ENCODE measurements around the gene COLEC12. TPM values are rescaled to one million over a fixed set of nuclear protein-coding genes. Genes with fewer than 3 reads are reported as not detected.

COLEC12 gene
- total RNA-seq, 1 donor from 2014 or later, result 36.7 TPM

DNA sequence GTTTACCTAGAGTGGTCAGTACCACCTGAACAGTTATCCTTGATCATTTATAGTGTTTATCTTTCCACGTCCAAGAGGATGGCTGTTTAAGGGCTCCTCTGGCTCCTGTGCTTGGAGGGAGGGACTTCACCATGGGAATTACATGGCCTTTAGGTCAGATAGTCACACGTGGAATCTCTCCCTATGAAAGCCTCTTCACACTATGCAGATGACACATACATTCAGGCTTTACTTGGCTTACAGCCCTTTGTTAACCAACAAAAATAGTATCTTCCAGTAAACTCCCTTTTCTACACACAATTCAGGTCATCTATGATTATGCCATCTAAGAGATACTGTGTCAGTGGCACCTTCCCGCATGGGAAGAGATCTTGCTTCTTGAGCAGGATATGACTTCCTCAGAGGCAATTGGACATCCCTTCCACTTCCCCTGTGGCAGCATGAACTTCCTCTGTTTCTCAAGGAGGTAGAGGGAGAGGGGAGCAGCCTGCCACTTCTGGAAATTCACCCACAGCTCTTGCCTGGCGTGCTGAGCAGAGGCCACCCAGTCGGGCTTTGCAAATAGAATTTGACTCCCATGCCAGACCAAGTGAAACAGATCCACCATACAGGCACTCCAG, 53.5 kb downstream of the COLEC12 start:
- no peak for DNase-seq (ENCODE audit: low spot score)

DNA sequence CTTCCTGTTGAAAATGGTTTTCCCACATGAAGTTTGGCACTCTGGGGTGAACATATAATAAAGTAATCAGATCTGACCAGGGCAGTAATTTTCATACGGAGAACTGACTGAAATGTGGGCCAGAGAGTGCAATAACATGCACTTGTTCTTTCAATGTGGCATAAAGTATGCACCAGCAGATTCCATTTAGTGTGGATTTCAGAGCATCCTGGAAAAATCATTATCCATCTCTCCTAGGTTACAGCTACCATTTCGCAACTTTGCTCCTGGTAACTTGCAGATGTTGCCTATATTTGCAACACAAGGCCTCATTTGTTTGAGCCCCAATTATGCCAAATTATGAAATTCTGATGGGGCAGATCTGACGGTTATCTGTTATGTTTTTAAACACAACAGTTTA, 55.4 kb downstream of the COLEC12 start:
- no peak for DNase-seq (ENCODE audit: low spot score)

- no peak for DNase-seq (ENCODE audit: low spot score)
These were observed 61.9 kb downstream of the COLEC12 start for GRCh38 chr18:438571-438970.

DNA sequence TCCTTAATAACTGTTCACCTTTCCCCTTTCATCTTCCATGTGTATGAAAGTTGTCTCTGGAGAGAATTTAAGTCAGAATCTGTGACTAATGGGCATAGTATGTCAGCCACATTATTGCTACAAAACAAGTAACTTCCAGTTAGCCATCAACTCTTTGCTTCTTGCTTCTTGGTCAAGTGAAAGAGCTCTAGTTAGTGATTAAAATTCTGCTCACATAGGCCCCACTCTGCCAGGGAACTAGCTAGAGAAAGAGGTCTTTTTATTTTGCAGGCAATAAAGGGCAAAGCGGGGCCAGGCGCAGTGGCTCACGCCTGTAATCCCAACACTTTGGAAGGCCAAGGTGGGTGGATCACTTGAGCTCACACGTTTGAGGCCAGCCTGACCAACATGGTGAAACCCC, 64.6 kb downstream of the COLEC12 start:
- DNase-seq (ENCODE audit: low spot score), result no peak

DNA sequence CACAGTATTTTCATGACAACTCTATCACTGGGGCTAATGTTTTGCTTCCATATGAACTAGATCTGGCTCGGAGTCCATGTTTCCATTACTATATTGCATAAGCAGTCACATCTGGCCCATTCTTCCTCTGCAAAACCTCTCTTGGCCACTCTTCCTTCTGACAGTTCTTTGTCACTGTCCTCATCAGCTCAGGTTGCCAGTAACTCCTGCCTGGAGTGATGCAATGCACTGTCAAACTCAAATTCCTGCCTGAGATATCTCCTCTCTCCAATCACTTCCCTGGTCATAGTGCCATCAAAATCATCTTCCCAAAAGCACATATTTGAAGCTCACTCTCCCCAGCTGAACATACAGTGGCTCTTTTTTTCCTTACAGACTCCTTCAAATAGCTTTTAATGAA, 66.1 kb downstream of the COLEC12 start:
- no peak for DNase-seq (ENCODE audit: low spot score)

DNA sequence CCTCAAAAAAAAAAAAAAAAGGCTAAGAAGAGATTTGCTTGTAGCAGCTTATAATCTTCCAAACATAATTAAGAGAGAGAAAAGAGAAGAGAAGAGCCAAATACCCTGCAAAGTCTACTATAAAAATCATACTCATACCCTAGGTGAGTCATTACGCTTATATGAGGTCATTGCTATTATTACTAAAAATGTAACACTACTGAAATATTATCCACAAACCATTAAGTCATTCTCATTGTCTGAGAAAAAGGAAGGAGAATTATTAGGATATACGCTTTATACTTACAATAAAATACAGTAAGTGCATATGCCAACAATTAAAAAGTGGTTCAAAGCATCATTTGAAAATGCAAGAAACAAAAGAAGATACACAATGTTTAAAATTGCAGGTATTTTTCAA, 66.5 kb downstream of the COLEC12 start:
- DNase-seq (ENCODE audit: low spot score), result no peak

DNA sequence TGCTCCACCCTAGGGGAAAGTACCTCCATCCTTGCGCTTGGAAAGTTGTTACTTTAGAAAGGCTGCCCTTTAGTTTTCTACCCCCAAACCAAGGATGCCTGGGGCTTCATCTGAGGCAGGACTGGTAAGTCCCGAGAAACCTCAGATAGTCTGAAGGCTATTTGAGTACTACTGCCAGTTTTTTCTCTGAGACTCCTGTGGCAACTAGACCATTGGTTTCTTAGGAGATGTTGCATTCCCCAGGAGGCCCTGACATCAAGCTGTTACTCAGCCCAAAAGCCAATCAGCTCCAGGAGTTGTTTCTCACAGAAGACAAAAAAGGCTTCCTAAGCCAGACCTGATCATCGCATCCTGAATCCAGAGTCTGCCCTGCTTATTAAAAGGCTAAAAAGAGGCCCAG, 67.2 kb downstream of the COLEC12 start:
- no peak for DNase-seq (ENCODE audit: low spot score)

- DNase-seq (ENCODE audit: low spot score), result no peak
These were observed 67.7 kb downstream of the COLEC12 start for GRCh38 chr18:432791-433190.

DNA sequence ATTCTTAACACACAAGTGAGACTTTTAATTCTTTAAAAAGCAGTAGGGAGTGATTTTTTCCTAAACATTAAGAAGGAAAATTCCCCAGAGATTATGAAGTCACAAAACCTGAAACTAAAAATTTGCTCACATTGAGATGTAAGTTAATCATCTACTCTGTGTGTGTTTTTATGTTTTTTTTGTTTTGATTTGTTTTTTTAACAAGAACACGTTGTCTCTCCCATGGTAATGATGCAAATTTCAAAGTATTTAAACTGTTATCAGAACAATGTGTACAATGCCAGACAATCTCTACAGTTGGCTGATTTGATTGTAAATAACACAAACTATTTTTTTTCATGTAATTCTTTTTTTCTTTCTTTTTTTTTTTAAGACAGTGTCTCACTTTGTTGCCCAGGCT, 71.5 kb downstream of the COLEC12 start:
- DNase-seq (ENCODE audit: low spot score), result no peak

DNA sequence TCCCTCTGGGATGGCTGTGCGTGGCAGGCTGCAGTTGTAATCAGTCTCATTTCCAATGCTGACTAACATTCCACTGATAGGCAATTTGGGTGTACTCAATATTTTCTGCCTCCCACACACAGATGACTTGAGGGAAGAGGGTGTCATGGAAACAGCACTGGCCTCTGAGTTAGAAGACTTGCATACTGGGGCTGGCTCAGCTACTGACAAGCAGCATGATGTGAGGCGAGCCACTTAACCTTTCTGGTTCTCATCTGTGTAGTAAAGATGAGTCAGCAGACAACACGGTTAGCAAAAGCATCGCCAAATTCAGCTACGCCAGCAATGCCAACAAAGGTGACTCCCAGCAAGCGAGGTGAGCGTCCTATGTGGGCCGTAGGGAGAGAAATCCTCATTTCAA, 73.5 kb downstream of the COLEC12 start:
- DNase-seq (ENCODE audit: low spot score), result no peak

- DNase-seq (ENCODE audit: low spot score), result no peak
These were observed 75.3 kb downstream of the COLEC12 start for GRCh38 chr18:425106-425745.

GRCh38 chr18:424668-425067, 75.8 kb downstream of the COLEC12 start:
- no peak for DNase-seq (ENCODE audit: low spot score)

DNA sequence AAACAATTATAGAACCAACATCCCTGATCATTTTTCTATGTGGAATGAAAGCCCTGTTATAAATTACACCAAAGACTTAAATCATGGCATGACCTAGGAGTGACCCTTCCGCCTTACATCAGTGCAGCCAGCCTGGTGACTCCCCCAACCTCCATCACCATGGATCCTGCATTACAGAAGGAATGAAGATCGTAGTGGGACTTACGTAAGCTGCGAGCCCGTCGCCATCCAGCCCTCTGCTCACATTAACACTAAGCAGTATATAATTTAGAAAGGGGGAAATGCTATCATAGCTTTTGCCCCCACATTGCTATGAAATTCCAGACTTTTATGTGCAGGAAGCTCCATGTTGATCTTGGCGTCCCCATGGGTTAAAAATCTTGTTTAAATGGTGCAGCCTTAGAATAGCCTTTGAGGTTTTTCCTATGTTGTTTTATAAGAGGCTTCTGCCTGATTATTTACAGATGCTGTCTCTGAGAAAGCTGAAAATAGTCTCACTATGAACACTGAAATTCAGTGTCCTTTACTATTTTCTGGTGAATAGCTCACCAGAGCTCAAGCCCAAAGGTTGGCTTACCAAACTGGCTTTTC, 76.3 kb downstream of the COLEC12 start:
- DNase-seq (ENCODE audit: low spot score), result no peak

DNA sequence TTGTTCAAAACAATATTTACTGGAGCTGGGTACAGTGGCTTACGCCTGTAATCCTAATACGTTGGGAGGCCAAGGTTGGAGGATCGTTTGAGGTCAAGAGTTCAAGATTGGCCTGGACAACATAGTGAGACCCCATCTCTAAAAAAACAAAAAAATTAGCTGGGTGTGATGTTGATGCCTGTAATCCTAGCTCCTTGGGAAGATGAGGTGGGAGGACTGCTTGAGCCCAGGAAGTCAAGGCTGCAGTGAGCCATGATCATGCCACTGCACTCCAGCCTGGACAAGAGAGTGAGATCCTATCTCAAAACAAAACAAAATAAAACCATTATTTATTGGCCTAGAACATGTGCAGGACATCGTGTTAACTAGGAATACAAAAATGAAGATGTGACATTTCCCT, 77.5 kb downstream of the COLEC12 start:
- DNase-seq (ENCODE audit: low spot score), result no peak

- no peak for DNase-seq (ENCODE audit: low spot score)
These were observed 79.0 kb downstream of the COLEC12 start for GRCh38 chr18:421247-422155.

GRCh38 chr18:420661-421246, 79.7 kb downstream of the COLEC12 start:
- no peak for DNase-seq (ENCODE audit: low spot score)

DNA sequence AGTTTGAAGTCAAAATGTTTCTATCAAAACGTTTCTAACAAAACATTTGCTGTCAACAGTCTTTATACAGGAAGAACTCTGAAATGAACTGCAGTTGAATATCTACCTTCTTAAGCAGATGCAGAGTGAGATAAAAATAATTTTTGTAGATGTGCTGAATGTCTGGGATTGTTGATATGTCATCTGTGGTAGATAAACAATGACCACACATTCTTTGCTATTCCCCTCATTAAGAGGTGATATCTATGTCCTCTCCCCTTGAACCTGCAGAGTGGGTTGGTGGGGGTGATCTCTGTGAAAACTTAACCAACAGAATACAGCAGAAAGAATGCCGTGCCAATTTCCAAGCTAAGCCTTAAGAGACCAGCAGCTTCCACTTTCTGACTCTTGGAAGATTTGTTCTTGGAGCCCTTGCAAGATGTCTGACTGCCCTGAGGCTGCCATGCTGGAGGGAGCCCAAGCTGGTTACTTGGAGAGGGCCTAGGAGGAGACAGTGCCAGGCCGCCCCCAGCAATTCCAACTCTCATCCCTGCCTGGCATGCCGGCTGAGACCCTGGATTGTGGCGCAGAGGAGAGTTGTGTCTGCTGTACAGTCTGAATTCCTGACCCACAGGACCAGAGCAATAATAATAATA, 80.8 kb downstream of the COLEC12 start:
- DNase-seq (ENCODE audit: low spot score), result no peak

- no peak for DNase-seq (ENCODE audit: low spot score)
These were observed 83.0 kb downstream of the COLEC12 start for GRCh38 chr18:417495-417894.

- no peak for DNase-seq (ENCODE audit: low spot score)
These were observed 83.6 kb downstream of the COLEC12 start for GRCh38 chr18:416930-417329.

GRCh38 chr18:415617-416612, 84.6 kb downstream of the COLEC12 start:
- DNase-seq (ENCODE audit: low spot score), result no peak
